A673 (cell line): ENCODE data around the gene SGCB. TPM values are rescaled to one million over a fixed set of nuclear protein-coding genes. Genes with fewer than 3 reads are reported as not detected.

ENCODE experiments used
- BruUV-seq: library from RNA; stranded (reverse); fragments of 400-500 nt; replicated peaks from 2 replicates; lab custom pipeline; 2021; lab: Mats Ljungman, UMichigan
- CTCF ChIA-PET: fragments of 300-600 bp; sonication (Branson Sonifier 250); formaldehyde crosslinking; loops from one replicate; lab custom pipeline; 2022; ENCODE audit warnings: antibody characterized with exemption; lab: Charles Lee
- POLR2A ChIA-PET: fragments of 300-600 bp; sonication (Branson Sonifier 250); formaldehyde crosslinking; loops from one replicate; lab custom pipeline; 2022; ENCODE audit warnings: antibody characterized with exemption; ENCODE audit not compliant: low non-redundant PET; lab: Charles Lee
- DNase-seq: peaks from one replicate; pipeline ENCODE4 v3.0.0-alpha.2; 2015; ENCODE audit warnings: low spot score
- H3K27ac ChIP-seq: fragments of 200-600 bp; sonication (generic); 2 replicates; pipeline ENCODE4 v1.5.1; 2016; ENCODE audit warnings: mixed run types, low read depth, mild to moderate bottlenecking, mixed read lengths, antibody characterized with exemption, low read length; ENCODE audit not compliant: poor library complexity, severe bottlenecking
- H3K27me3 ChIP-seq: fragments of 200-600 bp; sonication (generic); replicated peaks from 2 replicates; pipeline ENCODE4 v1.6.1; 2017; ENCODE audit warnings: mixed run types, low read depth, mild to moderate bottlenecking, mixed read lengths, antibody characterized with exemption, low read length; ENCODE audit not compliant: insufficient read depth, poor library complexity
- H3K36me3 ChIP-seq: fragments of 200-600 bp; sonication (generic); 2 replicates; pipeline ENCODE4 v1.6.1; 2016; ENCODE audit warnings: mixed run types, mild to moderate bottlenecking, mixed read lengths, antibody characterized with exemption, low read length; ENCODE audit not compliant: insufficient read depth, poor library complexity, severe bottlenecking
- H3K4me1 ChIP-seq: fragments of 200-600 bp; sonication (generic); 2 replicates; pipeline ENCODE4 v1.6.1; 2017; ENCODE audit warnings: mixed run types, mild to moderate bottlenecking, mixed read lengths, antibody characterized with exemption, low read length; ENCODE audit not compliant: insufficient read depth, poor library complexity, severe bottlenecking
- H3K4me3 ChIP-seq: fragments of 200-600 bp; sonication (generic); 2 replicates; pipeline ENCODE4 v1.5.1; 2016; ENCODE audit warnings: low read depth, mixed run types, mild to moderate bottlenecking, mixed read lengths, low read length; ENCODE audit not compliant: poor library complexity, severe bottlenecking
- H3K9me3 ChIP-seq: fragments of 200-600 bp; sonication (generic); 2 replicates; pipeline ENCODE4 v1.6.1; 2016; ENCODE audit warnings: mixed run types, low read depth, mild to moderate bottlenecking, mixed read lengths, antibody characterized with exemption, low read length; ENCODE audit not compliant: poor library complexity, severe bottlenecking
- EZH2 ChIP-seq: fragments of 200-600 bp; sonication (generic); IDR thresholded peaks from 2 replicates; pipeline ENCODE4 v1.6.1; 2017; ENCODE audit warnings: borderline replicate concordance, low read depth, mild to moderate bottlenecking, mixed read lengths, antibody characterized with exemption, low read length; ENCODE audit not compliant: poor library complexity, severe bottlenecking
- intact Hi-C: fragments of 100-400 bp; cut with micrococcal nuclease; formaldehyde crosslinking; loops from one replicate; pipeline ENCODE4 v1.10.0; 2022; ENCODE audit not compliant: unreplicated experiment
- total RNA-seq: library from RNA; stranded (reverse); gene quantifications from 2 replicates; pipeline ENCODE4 v1.2.3, GENCODE V29; 2021
- TF ChIP-seq, protein P1 (sequence below): fragments of 300-800, 200-600 bp; sonication (generic); conservative IDR thresholded peaks from 2 replicates; pipeline ENCODE4 v1.5.1; 2017; ENCODE audit warnings: low read depth, mild to moderate bottlenecking, antibody characterized with exemption, low read length, moderate library complexity, mixed read lengths

Gene SGCB
- total RNA-seq, 1 experiment from 2014 or later = 38.6 TPM

- no TSS peak for BruUV-seq
- Histone ChIP-seq H3K27ac (no peak overlapping the region), H3K4me3 (no peak overlapping the region), H3K4me1 (peaks cover 3% of the 10 kb centered on the region), H3K9me3 (no peaks in the 10 kb centered on the region), H3K36me3 (peaks cover 8% of the 10 kb centered on the region), H3K27me3 (no peaks in the 10 kb centered on the region)
- ChIA-PET CTCF (no interaction called here), POLR2A (no interaction called here)
- TF ChIP-seq, protein P1, sequence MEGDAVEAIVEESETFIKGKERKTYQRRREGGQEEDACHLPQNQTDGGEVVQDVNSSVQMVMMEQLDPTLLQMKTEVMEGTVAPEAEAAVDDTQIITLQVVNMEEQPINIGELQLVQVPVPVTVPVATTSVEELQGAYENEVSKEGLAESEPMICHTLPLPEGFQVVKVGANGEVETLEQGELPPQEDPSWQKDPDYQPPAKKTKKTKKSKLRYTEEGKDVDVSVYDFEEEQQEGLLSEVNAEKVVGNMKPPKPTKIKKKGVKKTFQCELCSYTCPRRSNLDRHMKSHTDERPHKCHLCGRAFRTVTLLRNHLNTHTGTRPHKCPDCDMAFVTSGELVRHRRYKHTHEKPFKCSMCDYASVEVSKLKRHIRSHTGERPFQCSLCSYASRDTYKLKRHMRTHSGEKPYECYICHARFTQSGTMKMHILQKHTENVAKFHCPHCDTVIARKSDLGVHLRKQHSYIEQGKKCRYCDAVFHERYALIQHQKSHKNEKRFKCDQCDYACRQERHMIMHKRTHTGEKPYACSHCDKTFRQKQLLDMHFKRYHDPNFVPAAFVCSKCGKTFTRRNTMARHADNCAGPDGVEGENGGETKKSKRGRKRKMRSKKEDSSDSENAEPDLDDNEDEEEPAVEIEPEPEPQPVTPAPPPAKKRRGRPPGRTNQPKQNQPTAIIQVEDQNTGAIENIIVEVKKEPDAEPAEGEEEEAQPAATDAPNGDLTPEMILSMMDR = no peak
- DNase-seq = no peak
- intact Hi-C loops = no loop called here
Observed at GRCh38 chr4:52032005-52032404, 6.1 kb downstream of the SGCB start.

GRCh38 chr4:52028970-52029369, 9.1 kb downstream of the SGCB start:
- H3K36me3 ChIP-seq = peaks cover 8% of the 10 kb centered on the region
- intact Hi-C loops = no loop called here
- H3K27ac ChIP-seq = no peak overlapping the region
- CTCF ChIA-PET = no interaction called here
- BruUV-seq = no TSS peak
- H3K4me1 ChIP-seq = no peaks in the 10 kb centered on the region
- POLR2A ChIA-PET = no interaction called here
- H3K27me3 ChIP-seq = no peaks in the 10 kb centered on the region
- no peaks in the 10 kb centered on the region for H3K9me3 ChIP-seq
- no peak for TF ChIP-seq EZH2
- TF ChIP-seq, protein P1 = no peak
- H3K4me3 ChIP-seq = no peak overlapping the region
- no peak for DNase-seq

DNA sequence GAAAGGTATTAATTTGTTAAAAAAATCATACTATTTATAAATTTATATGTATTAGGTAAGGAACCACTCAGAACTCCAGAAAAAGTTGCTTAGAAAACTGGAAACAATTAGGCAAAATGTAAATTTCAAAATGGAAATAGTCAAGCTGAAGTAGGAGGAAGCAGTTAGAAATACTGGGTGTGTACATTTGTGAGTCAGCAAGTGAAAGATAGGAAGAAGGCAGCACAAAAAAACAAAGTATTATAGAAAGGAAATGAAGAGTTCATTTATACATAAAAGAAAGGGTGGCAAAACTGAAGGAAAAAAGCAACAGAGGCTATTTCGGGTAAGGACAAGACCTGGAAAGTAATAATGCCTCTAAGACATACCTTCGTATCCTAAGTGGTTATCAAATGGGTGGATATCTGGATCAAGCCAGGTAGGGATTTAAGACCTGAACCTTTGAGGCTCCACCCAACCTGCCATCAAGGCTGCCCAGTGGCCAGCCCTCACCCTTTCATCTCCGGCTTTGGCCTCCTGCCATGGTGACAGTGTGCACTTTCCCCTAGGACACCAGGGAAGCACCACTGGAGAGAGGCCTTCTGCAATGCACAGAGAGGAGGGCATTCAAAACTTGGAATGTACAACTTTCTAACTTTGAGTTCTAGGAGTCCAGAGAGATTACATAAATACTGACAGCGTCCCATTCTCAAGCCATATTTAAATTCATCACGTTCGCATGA, 18.0 kb downstream of the SGCB start, which contains the start of gene LRRC66:
TSS of gene LRRC66 (minus strand) at position 428 of the 722 bp plus-strand sequence. CDS start 2,750 bp downstream, outside the sequence.
- ChIA-PET CTCF (no interaction called here), POLR2A (no interaction called here)
- H3K4me3 ChIP-seq = no peak within 1 kb of the TSS
- intact Hi-C loops = loop anchor here (5.0 kb wide), 1 partner anchor 123 kb away; no protein-coding TSS in a partner anchor
- BruUV-seq = no TSS peak
- H3K4me1 ChIP-seq = no peaks in the 10 kb centered on the region
- H3K9me3 ChIP-seq = no peaks in the 10 kb centered on the region
- H3K36me3 ChIP-seq = no peaks in the 10 kb centered on the region
- no peaks in the 10 kb centered on the region for H3K27me3 ChIP-seq
- no peak for DNase-seq
- no peak within 1 kb of the TSS for H3K27ac ChIP-seq
- TF ChIP-seq, protein P1 = no peak
- TF ChIP-seq EZH2 = no peak
